GM06990 (cell line): Measurements from ENCODE around the gene RFTN1.
"Not testable (repeated sequence)": the region's sequence is repeated elsewhere in the genome, so short reads cannot be mapped to it uniquely, and the experiment has no call there.

ENCODE experiments used
- DNase-seq: peaks from one replicate; pipeline ENCODE4 v3.0.0-alpha.2; 2011; ENCODE audit not compliant: insufficient read length; ENCODE audit errors: extremely low read depth
- H3K27me3 ChIP-seq: replicated peaks from 2 replicates; pipeline ENCODE4 v1.6.0; 2011; ENCODE audit warnings: low read length; ENCODE audit not compliant: control insufficient read depth, insufficient read depth
- H3K36me3 ChIP-seq: 2 replicates; pipeline ENCODE4 v1.5.1; 2011; ENCODE audit warnings: low read length; ENCODE audit not compliant: control insufficient read depth, insufficient read depth
- H3K4me3 ChIP-seq: replicated peaks from 2 replicates; pipeline ENCODE4 v1.5.1; 2011; ENCODE audit warnings: low read depth, mild to moderate bottlenecking, control low read depth, low read length
- CTCF ChIP-seq: IDR thresholded peaks from 2 replicates; pipeline ENCODE4 v1.5.1; 2011; ENCODE audit warnings: low read length, control low read depth, mild to moderate bottlenecking, inconsistent platforms; ENCODE audit not compliant: insufficient read depth, poor library complexity, severe bottlenecking

The RFTN1 gene

DNA sequence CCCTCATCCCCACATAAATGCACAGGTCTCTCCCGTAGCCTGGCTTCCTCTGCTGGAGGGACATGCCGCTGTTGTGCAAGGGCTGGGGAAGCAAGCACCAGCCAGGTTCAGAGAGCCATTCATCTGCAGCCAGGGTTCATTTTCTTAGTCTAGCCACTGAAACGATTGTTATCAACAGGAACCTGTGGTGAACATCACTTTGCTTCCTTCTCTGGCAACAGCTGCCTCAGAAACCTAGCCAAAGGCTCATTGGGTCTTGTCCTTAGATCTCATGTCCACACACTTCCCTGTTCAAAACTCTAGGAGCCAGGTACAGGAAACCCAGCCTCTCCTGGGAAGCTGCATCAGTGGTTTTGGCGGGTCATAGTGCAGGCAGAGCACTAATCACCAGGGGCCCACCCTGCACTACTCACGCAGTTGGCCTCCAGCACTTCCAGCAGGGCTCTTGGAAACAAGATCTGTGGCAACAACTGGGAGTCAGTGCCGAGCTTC is 201.5 kb downstream of the RFTN1 start:
- peaks cover 19% of the 10 kb centered on the region for H3K36me3 ChIP-seq
- TF ChIP-seq CTCF = no peak
- peak; percentile 41 for DNase-seq
- no peaks in the 10 kb centered on the region for H3K27me3 ChIP-seq
- no peak overlapping the region for H3K4me3 ChIP-seq

- DNase-seq, H3K27me3 ChIP-seq, H3K36me3 ChIP-seq, H3K4me3 ChIP-seq: not testable (repeated sequence)
Observed at GRCh38 chr3:16310486-16310885, 203.0 kb downstream of the RFTN1 start.

DNA sequence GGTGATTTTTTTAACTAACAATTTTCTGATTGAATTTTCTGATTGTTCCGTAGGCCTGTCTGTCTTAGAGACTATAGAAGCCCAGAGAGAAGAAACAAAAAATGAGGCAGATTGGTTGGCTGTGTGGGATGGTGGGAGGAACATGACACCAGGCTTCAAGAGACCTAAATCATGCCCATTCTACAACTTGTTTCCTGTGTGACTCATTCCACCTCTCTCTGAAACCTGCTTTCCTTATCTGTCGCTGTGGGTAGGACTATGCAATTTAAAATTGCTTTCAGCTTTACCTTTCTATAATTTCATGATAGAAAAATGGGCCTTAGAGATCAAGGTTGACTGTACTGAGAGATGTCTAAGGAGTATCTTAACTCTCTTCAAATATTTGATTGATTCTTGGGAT is 203.9 kb downstream of the RFTN1 start:
- peak; percentile 52 for DNase-seq
- Histone ChIP-seq H3K4me3 (no peak overlapping the region), H3K36me3 (peaks cover 7% of the 10 kb centered on the region), H3K27me3 (no peaks in the 10 kb centered on the region)
- no peak for TF ChIP-seq CTCF

GRCh38 chr3:16308727-16309126 is 204.8 kb downstream of the RFTN1 start:
- peaks cover 5% of the 10 kb centered on the region for H3K36me3 ChIP-seq
- no peaks in the 10 kb centered on the region for H3K27me3 ChIP-seq
- TF ChIP-seq CTCF = no peak
- no peak overlapping the region for H3K4me3 ChIP-seq
- DNase-seq = no peak

DNA sequence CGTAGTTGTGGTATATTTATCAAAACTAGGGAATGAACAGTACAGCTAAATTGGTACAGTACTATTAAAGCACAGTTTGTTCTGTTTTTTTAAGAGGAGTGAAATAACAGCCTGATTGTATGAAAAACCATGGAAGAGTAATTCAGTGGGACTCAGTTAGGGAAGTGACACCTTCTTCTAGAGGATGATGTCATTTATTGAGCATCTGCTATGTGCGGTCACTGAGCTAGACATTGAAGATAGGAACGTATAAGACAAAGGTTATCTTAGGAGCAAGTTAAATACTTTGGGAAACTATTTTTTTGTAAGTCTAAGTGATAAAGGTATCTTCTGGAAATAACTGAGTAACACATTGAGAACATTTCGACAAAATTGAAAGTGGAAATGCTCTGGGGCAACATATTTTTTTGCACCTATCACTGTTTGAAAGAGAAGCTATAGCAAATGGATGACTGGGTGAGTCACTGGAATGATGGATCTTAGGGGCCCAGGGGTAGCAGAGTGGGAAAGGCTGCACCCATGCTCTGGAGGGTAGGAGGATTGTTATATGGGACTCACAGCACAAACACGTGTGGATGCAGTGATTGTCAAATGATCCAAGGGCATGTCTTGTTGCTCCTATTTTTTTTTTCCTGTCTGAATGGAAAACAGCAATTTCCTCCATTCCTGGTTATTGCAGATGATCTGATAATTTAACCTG is 205.5 kb downstream of the RFTN1 start:
- H3K27me3 ChIP-seq = no peaks in the 10 kb centered on the region

GRCh38 chr3:16305111-16305541 is 208.4 kb downstream of the RFTN1 start:
- no peaks in the 10 kb centered on the region for H3K27me3 ChIP-seq
- TF ChIP-seq CTCF = no peak
- peak; percentile 24 for DNase-seq
- no peak overlapping the region for H3K4me3 ChIP-seq
- H3K36me3 ChIP-seq = peaks cover 3% of the 10 kb centered on the region; the same call in 1 of the 2 replicates

More for the DNA sequence above, 205.5 kb downstream of the RFTN1 start:
- Histone ChIP-seq H3K4me3 (no peak overlapping the region), H3K36me3 (peaks cover 3% of the 10 kb centered on the region; the same call in 1 of the 2 replicates)
- DNase-seq = no peak
- no peak for TF ChIP-seq CTCF
